ENCODE measurements around the gene EMC8. TPM values are rescaled to one million over a fixed set of nuclear protein-coding genes. Genes with fewer than 3 reads are reported as not detected.
"Not testable (repeated sequence)": the region's sequence is repeated elsewhere in the genome, so short reads cannot be mapped to it uniquely, and the experiment has no call there.

Gene EMC8
- total RNA-seq, 1 experiment from 2014 or later, result 38.2 TPM

- Histone ChIP-seq H3K27me3 (ENCODE audit: insufficient read depth, low read depth) (peaks cover 25% of the 10 kb centered on the region), H4K20me1 (ENCODE audit: insufficient read depth) (peaks cover 9% of the 10 kb centered on the region; the same call in 1 of the 2 replicates), H3K4me1 (replicated peaks; ENCODE audit: insufficient read depth) (no peaks in the 10 kb centered on the region), H3K79me2 (ENCODE audit: low read depth) (no peaks in the 10 kb centered on the region), H3K36me3 (ENCODE audit: low read depth) (peaks cover 23% of the 10 kb centered on the region; the same call in 1 of the 2 replicates), H3K9me2 (ENCODE audit: insufficient read depth) (no peaks in the 10 kb centered on the region), H3K9me3 (ENCODE audit: insufficient read depth, low read depth) (no peaks in the 10 kb centered on the region), H3F3A (ENCODE audit: insufficient read depth, low read depth) (peaks cover 20% of the 10 kb centered on the region), H3K4me2 (no peak overlapping the region), H3K27ac (no peak overlapping the region), H3K4me3 (no peak overlapping the region), H2AFZ (no peak overlapping the region)
- CTCF ChIA-PET, result no interaction called here
- intact Hi-C loops (cut with micrococcal nuclease; ENCODE audit: unreplicated experiment), result no loop called here
- DNase-seq, result no peak
- no TSS peak for BruUV-seq (replicated peaks)
- TF ChIP-seq EZH2 (IDR thresholded peaks at IDR 0.05; ENCODE audit: low read depth), result no peak
- no peak for TF ChIP-seq CTCF (conservative IDR thresholded peaks at IDR 0.05)
- POLR2A ChIA-PET (ENCODE audit: unreplicated experiment), result no interaction called here
Observed at GRCh38 chr16:85808926-85809325, 9.6 kb upstream of the EMC8 start.

- H3K4me1 ChIP-seq (replicated peaks; ENCODE audit: insufficient read depth); H3K9me3 ChIP-seq (ENCODE audit: insufficient read depth, low read depth); H3K27ac ChIP-seq; H2AFZ ChIP-seq; H3K79me2 ChIP-seq (ENCODE audit: low read depth); H3K4me2 ChIP-seq; BruUV-seq (replicated peaks); intact Hi-C loops (cut with micrococcal nuclease; ENCODE audit: unreplicated experiment); H4K20me1 ChIP-seq (ENCODE audit: insufficient read depth); H3K9me2 ChIP-seq (ENCODE audit: insufficient read depth); H3K4me3 ChIP-seq; DNase-seq; POLR2A ChIA-PET (ENCODE audit: unreplicated experiment); CTCF ChIA-PET: not testable (repeated sequence)
- H3K27me3 ChIP-seq (ENCODE audit: insufficient read depth, low read depth), result peaks cover 17% of the 10 kb centered on the region
- peaks cover 23% of the 10 kb centered on the region for H3K36me3 ChIP-seq (ENCODE audit: low read depth)
- peaks cover 20% of the 10 kb centered on the region for H3F3A ChIP-seq (ENCODE audit: insufficient read depth, low read depth)
Observed at GRCh38 chr16:85808104-85808503, 8.8 kb upstream of the EMC8 start.

DNA sequence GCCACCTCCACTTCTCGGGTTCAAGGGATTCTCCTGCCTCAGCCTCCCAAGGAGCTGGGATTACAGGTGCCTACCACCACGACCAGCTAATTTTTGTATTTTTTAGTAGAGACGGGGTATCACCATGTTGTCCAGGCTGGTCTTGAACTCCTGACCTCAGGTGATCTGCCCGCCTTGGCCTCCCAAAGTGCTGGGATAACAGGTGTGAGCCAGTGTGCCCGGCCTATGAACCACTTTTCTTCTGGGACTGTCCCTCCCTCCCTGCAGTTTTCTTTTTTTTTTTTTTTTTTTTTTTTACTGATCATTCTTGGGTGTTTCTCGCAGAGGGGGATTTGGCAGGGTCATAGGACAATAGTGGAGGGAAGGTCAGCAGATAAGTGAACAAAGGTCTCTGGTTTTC lies 8.0 kb upstream of the EMC8 start:
- H3K4me1 ChIP-seq (replicated peaks; ENCODE audit: insufficient read depth); H3K4me3 ChIP-seq; H4K20me1 ChIP-seq (ENCODE audit: insufficient read depth); H3K4me2 ChIP-seq; H2AFZ ChIP-seq; H3K79me2 ChIP-seq (ENCODE audit: low read depth); DNase-seq; POLR2A ChIA-PET (ENCODE audit: unreplicated experiment); CTCF ChIA-PET; BruUV-seq (replicated peaks); H3K9me2 ChIP-seq (ENCODE audit: insufficient read depth); intact Hi-C loops (cut with micrococcal nuclease; ENCODE audit: unreplicated experiment); H3K27ac ChIP-seq; H3K9me3 ChIP-seq (ENCODE audit: insufficient read depth, low read depth): not testable (repeated sequence)
- H3F3A ChIP-seq (ENCODE audit: insufficient read depth, low read depth), result peaks cover 26% of the 10 kb centered on the region
- H3K36me3 ChIP-seq (ENCODE audit: low read depth), result peaks cover 31% of the 10 kb centered on the region
- H3K27me3 ChIP-seq (ENCODE audit: insufficient read depth, low read depth), result peaks cover 10% of the 10 kb centered on the region

DNA sequence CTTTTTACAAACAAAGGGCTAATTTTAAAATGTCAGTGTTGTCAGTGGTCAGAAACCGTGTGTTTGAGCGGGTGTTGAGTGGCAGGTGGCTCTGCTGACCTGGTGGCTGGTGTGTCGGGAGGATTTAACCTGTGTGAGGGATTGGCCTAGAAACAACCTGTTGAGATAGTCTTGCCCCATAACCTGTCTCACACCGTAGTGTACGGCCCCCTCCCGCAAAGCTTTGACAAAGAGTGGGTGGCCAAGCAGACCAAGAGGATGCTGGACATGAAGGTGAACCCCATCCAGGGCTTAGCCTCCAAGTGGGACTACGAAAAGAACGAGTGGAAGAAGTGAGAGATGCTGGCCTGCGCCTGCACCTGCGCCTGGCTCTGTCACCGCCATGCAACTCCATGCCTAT lies 7.2 kb upstream of the EMC8 start:
- ChIA-PET CTCF (no interaction called here), POLR2A (ENCODE audit: unreplicated experiment) (no interaction called here)
- Histone ChIP-seq H3K27ac (no peak overlapping the region), H3F3A (ENCODE audit: insufficient read depth, low read depth) (peaks cover 27% of the 10 kb centered on the region), H3K4me1 (replicated peaks; ENCODE audit: insufficient read depth) (no peaks in the 10 kb centered on the region), H2AFZ (no peak overlapping the region), H3K4me3 (no peak overlapping the region), H3K36me3 (ENCODE audit: low read depth) (peaks cover 35% of the 10 kb centered on the region), H3K27me3 (ENCODE audit: insufficient read depth, low read depth) (peaks cover 2% of the 10 kb centered on the region; the same call in 1 of the 2 replicates), H3K9me3 (ENCODE audit: insufficient read depth, low read depth) (no peaks in the 10 kb centered on the region), H3K9me2 (ENCODE audit: insufficient read depth) (no peaks in the 10 kb centered on the region), H3K4me2 (no peak overlapping the region), H3K79me2 (ENCODE audit: low read depth) (peaks cover 8% of the 10 kb centered on the region), H4K20me1 (ENCODE audit: insufficient read depth) (peaks cover 12% of the 10 kb centered on the region; the same call in 1 of the 2 replicates)
- DNase-seq, result no peak
- intact Hi-C loops (cut with micrococcal nuclease; ENCODE audit: unreplicated experiment), result no loop called here
- BruUV-seq (replicated peaks), result no TSS peak
- TF ChIP-seq EZH2 (IDR thresholded peaks at IDR 0.05; ENCODE audit: low read depth) (no peak), CTCF (conservative IDR thresholded peaks at IDR 0.05) (no peak)

Data from PC-9 (cell line).